Measurements from ENCODE around the gene DOCK2.

Gene DOCK2

GRCh38 chr5:169918228-169918627 lies 281.2 kb downstream of the DOCK2 start (continued):
- TF ChIP-seq ZBTB11 (tag by site-specific recombination; conservative IDR thresholded peaks at IDR 0.05; ENCODE audit: low read depth): no peak
- TF ChIP-seq CTCF (tag by site-specific recombination; IDR thresholded peaks at IDR 0.05): no peak
- no peak for TF ChIP-seq ZFP3 (tag by site-specific recombination; IDR thresholded peaks at IDR 0.05; ENCODE audit: low read depth)

GRCh38 chr5:169920474-169920873 lies 283.4 kb downstream of the DOCK2 start:
- Histone ChIP-seq H3K4me1 (ENCODE audit: control insufficient read depth, insufficient read depth, low read length) (no peaks in the 10 kb centered on the region), H3K36me3 (ENCODE audit: control insufficient read depth in 2 of 2, insufficient read depth in 1 of 2, low read length in 2 of 2) (no peaks in the 10 kb centered on the region), H3K9me3 (ENCODE audit: control insufficient read depth, insufficient read depth, low read depth, low read length) (no peaks in the 10 kb centered on the region), H3K27ac (ENCODE audit: extremely low read depth, low read depth, low read length) (no peak overlapping the region), H3K4me3 (ENCODE audit: low read depth, low read length) (no peak overlapping the region)
- ChIA-PET POLR2A (no interaction called here), CTCF (interaction anchor here (1.0 to 1.1 kb wide), 2 partner anchors 59 to 61 kb away, joined by 3 to 4 read pairs; partner anchors contain the start of gene INSYN2B)
- TF ChIP-seq ZNF175 (tag by site-specific recombination; IDR thresholded peaks at IDR 0.05): no peak
- TF ChIP-seq ZBTB1 (tag by site-specific recombination; IDR thresholded peaks at IDR 0.05): no peak
- no peak for TF ChIP-seq INSM2 (tag by site-specific recombination; IDR thresholded peaks at IDR 0.05)
- TF ChIP-seq SALL2 (tag by site-specific recombination; IDR thresholded peaks at IDR 0.05; ENCODE audit: borderline replicate concordance): no peak
- no peak for TF ChIP-seq ZNF76 (tag by site-specific recombination; IDR thresholded peaks at IDR 0.05; ENCODE audit: borderline replicate concordance, low read depth)
- no peak for TF ChIP-seq OVOL3 (tag by site-specific recombination; IDR thresholded peaks at IDR 0.05)
- TF ChIP-seq ZNF341 (tag by site-specific recombination; IDR thresholded peaks at IDR 0.05; ENCODE audit: low read depth): no peak
- TF ChIP-seq KLF7 (tag by site-specific recombination; IDR thresholded peaks at IDR 0.05; ENCODE audit: borderline replicate concordance): no peak
- TF ChIP-seq BCL11A (tag by site-specific recombination; IDR thresholded peaks at IDR 0.05; ENCODE audit: low read depth): no peak

- POLR2A ChIA-PET: no interaction called here
- CTCF ChIA-PET: interaction anchor here (0.6 to 2.1 kb wide), 2 partner anchors 48 to 59 kb away, joined by 6 to 8 read pairs; partner anchors contain the start of gene INSYN2B
- TF ChIP-seq GLI2 (tag by site-specific recombination; IDR thresholded peaks at IDR 0.05; ENCODE audit: borderline replicate concordance, low read depth) (no peak), ZSCAN4 (tag by site-specific recombination; IDR thresholded peaks at IDR 0.05) (no peak), YY1 (tag by site-specific recombination; IDR thresholded peaks at IDR 0.05) (no peak), ZNF404 (tag by site-specific recombination; IDR thresholded peaks at IDR 0.05) (no peak), ZNF155 (tag by site-specific recombination; IDR thresholded peaks at IDR 0.05) (no peak), ZNF202 (tag by site-specific recombination; IDR thresholded peaks at IDR 0.05; ENCODE audit: borderline replicate concordance) (no peak)
- Histone ChIP-seq H3K4me1 (ENCODE audit: control insufficient read depth, insufficient read depth, low read length) (no peaks in the 10 kb centered on the region), H3K27ac (ENCODE audit: extremely low read depth, low read depth, low read length) (no peak overlapping the region), H3K9me3 (ENCODE audit: control insufficient read depth, insufficient read depth, low read depth, low read length) (no peaks in the 10 kb centered on the region), H3K4me3 (ENCODE audit: low read depth, low read length) (no peak overlapping the region), H3K36me3 (ENCODE audit: control insufficient read depth in 2 of 2, insufficient read depth in 1 of 2, low read length in 2 of 2) (no peaks in the 10 kb centered on the region)
Observed at GRCh38 chr5:169921384-169921783, 284.3 kb downstream of the DOCK2 start.

All from HEK293 (cell line).